GM19043 (cell line): ENCODE results near the gene LAMP1.
"Not testable (repeated sequence)": the region's sequence is repeated elsewhere in the genome, so short reads cannot be mapped to it uniquely, and the experiment has no call there.

Source experiments
- ATAC-seq: cut with Tn5 transposase; IDR thresholded peaks from one replicate; pipeline ENCODE4 v1.9.1; 2021; ENCODE audit warnings: low read depth; ENCODE audit not compliant: unreplicated experiment

LAMP1 gene

DNA sequence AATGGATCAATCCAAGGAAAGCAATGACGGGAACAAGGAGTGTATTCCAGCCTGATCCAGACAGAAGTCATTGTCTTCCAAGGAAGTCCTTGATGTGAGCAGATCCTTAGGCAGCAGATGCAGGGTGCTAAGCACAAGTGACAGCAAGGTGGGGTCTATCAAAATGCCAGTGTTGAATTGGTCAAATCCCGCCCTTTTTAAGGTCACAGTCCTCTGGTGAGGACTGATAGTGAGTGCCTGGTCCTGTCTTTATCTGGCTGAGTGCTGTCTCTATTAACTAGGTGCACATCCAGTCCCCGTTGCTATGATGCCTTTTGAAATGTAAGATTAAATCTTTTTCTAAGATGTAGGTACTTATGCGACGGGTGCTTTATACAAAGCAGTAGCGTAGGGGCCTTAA is 1.3 kb upstream of the LAMP1 start:
- ATAC-seq: no peak

DNA sequence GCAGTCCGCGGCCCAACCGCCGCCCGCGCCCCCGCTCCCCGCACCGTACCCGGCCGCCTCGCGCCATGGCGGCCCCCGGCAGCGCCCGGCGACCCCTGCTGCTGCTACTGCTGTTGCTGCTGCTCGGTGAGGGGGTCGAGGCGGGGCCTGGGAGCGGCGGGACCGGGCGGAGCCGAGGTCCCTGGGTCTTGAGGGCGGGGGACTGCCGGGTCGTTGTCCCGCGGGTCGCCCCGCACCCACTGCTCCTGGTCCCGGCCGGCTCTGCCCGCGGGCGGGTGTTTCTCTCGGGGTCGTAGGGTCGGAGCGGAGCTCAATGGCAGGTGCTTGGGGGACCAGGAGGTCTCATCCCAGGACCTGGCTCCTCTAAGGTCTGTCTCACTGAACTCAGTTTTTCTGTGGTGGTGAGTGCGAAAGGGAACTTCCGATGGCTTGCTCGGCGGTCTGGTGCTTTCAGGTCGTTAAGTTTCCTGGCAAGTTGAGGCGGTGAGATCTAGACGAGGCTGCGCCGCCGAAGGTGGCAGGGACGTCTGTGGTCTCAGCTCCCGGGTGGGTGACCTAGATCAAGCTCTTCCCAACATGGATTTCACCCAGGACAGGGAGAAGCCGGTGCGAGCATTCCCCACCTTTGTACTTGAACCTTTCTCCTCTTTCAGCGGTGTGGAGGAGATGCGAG is 467 bp downstream of the LAMP1 start:
- peak; percentile 14 for ATAC-seq

DNA sequence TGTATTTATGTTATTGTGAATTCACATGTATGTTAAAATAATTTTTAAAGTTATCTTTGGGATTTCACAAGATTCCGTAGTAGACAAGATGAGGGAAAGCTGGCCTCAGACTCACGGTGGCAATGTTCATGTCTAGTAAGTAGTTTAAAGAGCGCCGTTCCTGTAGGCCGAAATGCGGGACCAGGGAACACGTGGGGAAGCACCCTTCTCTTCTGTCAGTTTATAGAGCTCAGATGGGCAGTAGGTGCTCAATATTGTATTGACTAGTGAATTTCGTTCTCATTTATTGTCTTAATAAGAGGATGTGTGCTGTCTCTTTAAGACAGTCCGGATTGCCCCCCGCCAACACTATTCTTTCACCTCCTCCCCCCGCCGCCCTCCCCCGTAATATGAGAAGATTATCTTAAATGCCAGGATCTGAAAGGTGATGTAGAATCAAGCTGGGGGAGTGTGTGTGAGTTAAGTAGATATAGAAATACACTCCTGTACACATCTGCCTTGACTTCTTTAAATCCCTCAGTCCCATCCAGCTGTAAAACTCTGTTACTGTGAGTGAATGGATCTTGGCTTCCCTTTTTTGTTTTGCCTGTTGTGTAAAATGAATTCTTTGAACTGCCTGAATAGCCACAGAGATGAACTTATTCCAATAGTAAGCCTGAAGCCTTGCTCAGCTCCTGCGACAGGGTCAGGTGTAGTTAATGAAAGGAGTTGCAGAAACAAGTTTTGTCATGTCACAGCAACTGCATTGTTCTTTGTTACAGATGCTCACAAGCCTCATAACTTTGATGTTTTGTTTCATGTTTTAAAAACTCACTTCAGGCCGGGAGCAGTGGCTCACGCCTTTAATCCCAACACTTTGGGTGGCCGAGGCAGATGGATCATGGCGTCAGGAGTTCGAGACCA is 1.3 kb downstream of the LAMP1 start:
- ATAC-seq: no peak

DNA sequence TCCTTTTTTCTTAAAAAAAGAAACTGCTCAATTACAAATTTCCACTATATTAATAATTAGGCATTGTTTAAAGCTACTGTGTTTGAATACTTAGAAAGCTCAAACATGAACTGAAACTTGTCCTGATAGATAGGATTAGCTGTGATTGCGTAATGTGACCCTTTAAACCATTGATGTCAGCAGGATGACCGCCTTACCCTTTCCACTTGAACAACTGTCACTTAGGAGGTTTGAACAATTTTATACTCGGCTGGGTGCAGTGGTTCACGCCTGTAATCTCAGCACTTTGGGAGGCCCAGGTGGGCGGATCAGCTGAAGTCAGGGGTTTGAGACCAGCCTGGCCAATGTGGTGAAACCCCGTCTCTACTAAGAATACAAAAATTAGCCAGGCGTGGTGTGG is 2.9 kb downstream of the LAMP1 start:
- no peak for ATAC-seq

DNA sequence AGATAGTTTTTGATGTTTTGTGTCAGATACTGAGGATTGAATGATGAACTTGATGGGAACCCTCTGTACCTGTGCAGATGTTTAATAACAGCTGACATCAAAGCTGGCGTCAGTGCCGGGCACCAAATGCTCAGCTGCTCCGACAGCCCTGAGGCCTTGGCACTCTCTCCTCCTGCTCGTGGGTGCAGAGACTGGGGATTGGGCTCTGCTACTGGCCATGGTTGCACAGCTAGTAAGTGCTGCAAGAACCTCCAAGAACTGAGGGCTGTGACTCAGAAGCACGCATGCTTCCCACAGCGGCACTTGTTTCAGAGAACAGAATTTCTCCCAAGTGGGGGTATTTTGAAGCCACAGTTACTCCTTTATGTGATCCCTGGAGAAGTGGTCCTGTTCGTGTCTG is 5.9 kb downstream of the LAMP1 start:
- no peak for ATAC-seq

DNA sequence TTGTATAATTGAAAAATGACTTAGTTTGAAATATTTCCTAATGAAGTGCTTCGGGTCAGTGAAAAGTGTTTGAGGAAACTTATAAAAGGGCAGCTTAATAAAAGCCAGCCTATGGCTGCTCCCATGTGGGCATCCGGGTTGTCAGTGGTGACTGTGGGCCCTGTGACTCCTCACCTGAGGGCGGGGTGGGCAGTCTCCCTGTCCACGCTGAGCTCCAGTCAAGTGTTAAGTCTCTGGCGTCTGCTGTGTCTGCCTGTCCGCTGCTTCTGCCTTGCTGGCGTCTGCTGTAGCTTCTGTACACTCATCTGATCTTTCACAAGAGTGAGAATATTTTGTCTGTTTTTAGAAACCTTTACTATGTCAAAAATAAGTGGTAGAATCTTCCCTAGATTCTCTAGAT is 7.1 kb downstream of the LAMP1 start:
- no peak for ATAC-seq

DNA sequence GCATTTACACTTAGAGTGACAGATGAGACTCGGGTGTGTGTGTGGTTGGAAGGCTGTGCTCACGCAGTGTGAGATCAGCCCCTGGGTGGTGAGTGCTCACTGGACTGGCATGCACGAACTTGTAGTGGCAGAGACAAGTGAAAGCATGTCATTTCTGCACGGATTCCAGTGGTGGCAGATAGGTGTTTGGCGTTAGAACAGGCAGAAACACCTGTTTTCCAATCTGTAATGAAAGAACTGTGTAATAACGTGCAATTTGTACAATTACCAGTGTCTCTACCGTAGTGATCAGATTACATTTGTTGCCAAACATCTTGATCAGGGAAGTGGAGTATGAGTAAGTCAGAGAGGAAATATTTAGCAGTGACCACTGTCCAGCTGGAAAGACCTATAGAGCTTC is 8.2 kb downstream of the LAMP1 start:
- no peak for ATAC-seq

DNA sequence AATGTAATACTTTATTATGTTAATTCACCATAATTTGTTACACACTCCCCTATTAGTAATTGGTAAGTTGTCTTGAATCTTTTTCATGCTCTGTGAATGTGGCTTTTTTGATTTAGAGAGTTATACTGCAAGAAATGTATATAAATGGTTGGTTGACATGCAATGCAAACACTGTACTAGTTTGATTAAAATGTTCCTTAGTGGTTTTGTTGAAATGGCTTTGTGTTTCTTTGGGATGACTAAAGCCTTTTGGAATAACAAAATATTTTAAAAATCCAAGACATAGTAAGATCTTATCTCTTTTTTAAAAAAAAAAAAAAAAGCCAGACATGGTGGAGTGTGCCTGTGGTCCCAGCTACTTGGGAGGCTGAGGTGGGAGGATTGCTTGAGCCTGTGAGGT is 10.5 kb downstream of the LAMP1 start:
- ATAC-seq: no peak

DNA sequence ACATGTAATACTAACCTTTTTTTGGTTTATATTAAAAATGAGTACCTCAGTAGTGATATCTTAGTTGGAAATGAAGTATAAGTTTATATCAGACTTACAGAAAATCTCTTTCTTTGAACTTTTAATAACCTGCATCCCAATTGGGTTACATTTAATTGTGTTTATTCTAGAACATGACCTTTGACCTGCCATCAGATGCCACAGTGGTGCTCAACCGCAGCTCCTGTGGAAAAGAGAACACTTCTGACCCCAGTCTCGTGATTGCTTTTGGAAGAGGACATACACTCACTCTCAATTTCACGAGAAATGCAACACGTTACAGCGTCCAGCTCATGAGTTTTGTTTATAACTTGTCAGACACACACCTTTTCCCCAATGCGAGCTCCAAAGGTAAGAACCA is 12.4 kb downstream of the LAMP1 start:
- ATAC-seq: no peak

DNA sequence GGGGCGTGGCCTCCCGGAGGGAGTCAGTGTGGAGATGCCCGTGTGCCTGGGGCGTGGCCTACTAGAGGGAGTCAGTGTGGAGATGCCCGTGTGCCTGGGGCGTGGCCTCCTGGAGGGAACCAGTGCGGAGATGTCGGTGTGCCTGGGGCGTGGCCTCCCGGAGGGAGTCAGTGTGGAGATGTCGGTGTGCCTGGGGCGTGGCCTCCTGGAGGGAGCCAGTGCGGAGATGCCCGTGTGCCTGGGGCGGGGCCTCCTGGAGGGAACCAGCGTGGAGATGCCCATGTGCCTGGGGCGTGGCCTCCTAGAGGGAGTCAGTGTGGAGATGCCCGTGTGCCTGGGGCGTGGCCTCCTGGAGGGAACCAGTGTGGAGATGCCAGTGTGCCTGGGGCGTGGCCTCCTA is 17.1 kb downstream of the LAMP1 start:
- not testable (repeated sequence) for ATAC-seq

DNA sequence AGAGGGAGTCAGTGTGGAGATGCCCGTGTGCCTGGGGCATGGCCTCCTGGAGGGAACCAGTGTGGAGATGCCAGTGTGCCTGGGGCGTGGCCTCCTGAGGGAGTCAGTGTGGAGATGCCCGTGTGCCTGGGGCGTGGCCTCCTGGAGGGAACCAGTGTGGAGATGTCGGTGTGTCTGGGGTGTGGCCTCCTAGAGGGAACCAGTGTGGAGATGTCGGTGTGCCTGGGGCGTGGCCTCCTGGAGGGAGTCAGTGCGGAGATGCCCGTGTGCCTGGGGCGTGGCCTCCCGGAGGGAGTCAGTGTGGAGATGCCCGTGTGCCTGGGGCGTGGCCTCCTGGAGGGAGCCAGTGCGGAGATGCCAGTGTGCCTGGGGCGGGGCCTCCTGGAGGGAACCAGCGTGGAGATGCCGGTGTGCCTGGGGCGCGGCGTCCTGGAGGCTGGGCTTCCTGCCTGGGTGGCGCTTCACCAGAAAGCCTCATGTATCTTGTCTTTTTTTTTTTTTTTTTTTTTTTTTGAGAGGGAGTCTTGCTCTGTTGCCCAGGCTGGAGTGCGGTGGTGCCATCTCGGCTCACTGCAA is 17.9 kb downstream of the LAMP1 start:
- not testable (repeated sequence) for ATAC-seq

DNA sequence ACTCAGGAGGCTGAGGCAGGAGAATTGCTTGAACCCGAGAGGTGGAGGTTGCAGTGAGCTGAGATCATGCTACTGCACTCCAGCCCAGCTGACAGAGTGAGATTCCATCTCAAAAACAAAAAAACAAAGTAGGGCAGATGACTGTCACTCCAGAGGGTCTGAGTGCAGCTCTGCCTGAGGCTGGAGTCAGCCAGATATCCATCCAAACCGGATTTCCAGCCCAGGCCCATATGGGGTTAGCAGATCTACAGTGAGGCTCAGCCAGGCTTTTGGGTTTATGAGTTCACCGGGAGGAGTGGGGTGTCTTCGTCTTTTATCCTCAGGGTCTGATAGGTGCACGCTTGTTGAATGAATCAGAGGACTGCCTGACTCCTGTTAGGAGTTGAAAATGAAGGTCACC is 19.0 kb downstream of the LAMP1 start:
- ATAC-seq: no peak

DNA sequence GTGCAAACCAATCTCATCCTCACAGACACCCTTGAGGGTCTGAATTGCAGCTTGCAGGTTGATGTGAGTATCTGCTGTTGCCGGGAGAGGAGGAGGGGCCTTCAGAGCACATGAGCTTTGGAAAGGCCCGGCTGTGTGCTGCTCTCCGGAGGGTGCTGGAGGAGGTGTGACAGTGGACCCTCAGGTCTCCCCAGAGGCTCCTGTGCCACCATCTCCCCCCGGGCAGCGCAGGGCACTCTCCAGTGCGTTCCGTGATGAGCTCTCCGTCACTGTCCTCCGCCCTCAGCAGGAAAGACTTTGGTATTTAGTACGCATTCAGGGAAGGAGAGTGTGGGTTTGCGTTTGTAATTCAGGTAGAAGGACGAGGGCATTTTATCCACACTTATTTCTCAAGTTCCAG is 20.0 kb downstream of the LAMP1 start:
- ATAC-seq: no peak

DNA sequence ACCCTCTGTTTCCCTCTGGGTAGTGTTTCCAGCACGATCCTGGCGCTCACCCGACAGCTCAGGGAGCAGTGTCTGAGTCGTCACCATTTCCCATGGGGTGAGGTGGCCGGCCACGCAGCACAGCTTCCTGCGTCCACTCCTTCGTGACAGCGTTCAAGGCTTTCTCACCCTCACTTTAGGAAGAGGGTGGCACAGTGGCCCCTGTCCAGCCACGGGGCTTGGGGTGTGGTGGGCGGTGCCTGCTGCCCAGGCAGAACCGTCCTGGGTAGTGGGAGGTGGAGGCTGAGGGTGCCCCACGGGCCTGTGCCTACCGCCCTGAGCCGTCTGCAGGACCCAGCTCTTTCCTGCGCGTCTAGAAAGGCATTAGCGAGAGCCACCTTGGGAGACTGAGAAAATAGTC is 21.9 kb downstream of the LAMP1 start:
- no peak for ATAC-seq

DNA sequence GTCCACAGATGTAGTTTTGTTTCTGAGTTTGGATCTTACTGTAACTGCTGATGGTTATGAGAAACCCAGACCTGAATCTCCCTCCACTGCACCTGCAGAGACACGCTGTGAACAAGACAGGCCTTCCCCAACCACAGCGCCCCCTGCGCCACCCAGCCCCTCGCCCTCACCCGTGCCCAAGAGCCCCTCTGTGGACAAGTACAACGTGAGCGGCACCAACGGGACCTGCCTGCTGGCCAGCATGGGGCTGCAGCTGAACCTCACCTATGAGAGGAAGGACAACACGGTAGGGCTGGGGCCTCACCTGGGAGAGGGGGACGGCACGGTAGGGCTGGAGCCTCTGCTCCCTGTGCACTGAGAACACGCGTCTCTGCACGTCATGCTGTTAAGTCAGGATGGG is 22.3 kb downstream of the LAMP1 start:
- no peak for ATAC-seq

DNA sequence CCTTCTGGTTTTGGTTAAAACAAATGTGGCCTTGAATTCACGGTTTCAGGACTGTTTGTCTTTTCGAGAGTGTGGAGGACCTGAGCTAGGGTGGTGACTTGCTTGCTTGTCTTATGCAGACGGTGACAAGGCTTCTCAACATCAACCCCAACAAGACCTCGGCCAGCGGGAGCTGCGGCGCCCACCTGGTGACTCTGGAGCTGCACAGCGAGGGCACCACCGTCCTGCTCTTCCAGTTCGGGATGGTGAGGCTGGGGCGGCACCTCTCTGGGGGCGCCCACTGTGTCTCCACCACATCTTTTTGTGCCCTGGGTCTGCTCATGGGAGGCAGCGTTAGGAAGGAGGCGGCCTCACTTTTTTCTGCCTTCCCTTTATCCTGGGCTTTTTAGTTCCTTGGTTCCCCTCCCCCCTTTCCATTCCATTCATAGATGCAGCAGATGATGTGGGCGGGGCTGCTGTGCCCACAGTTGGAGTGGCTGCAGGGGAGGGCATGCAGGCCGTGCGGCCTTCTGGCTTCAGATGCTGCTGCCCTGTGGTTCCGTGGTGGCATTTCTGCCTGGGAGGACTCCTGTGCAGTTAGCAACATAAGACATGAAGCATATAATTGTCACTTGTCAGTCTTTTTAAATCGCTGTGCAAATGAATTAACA is 23.3 kb downstream of the LAMP1 start:
- no peak for ATAC-seq

DNA sequence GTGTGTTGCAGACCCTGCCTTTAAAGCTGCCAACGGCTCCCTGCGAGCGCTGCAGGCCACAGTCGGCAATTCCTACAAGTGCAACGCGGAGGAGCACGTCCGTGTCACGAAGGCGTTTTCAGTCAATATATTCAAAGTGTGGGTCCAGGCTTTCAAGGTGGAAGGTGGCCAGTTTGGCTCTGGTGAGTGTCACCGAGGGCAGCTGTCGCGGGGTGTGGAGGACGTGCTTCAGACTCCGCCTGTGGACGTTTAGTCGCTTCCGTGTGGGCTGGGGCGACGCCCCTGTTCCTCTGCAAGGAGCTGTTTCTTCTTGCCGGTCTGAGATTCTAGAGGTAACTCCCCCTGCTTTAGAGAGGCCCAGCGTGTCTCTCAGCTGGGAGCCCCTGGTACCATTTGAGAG is 24.5 kb downstream of the LAMP1 start:
- ATAC-seq: no peak

DNA sequence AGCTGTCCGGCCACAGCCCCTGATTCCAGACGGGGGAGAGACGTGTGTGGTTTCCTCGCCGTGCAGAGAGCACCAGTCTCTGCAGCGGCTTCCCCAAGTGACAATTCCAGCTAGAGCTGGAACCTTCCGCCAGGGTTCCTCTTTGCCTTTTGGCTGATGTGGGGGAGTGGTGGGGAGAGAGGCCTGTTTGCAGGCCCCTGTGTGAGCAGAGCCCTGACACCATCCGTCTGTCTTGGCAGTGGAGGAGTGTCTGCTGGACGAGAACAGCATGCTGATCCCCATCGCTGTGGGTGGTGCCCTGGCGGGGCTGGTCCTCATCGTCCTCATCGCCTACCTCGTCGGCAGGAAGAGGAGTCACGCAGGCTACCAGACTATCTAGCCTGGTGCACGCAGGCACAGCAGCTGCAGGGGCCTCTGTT is 25.0 kb downstream of the LAMP1 start:
- no peak for ATAC-seq

DNA sequence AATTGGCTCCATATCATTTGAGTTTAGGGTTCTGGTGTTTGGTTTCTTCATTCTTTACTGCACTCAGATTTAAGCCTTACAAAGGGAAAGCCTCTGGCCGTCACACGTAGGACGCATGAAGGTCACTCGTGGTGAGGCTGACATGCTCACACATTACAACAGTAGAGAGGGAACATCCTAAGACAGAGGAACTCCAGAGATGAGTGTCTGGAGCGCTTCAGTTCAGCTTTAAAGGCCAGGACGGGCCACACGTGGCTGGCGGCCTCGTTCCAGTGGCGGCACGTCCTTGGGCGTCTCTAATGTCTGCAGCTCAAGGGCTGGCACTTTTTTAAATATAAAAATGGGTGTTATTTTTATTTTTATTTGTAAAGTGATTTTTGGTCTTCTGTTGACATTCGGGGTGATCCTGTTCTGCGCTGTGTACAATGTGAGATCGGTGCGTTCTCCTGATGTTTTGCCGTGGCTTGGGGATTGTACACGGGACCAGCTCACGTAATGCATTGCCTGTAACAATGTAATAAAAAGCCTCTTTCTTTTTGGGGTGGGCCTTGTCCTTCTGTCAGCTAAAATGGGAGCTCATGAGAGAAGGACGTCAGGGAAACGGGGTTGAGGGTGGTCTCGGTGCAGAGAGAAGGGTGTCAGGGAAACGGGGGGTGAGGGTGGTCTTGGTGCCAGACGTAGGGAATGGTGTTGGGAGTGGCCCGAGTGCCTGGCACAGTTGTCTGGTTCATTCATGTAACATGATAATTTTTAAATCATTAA is 26.0 kb downstream of the LAMP1 start:
- no peak for ATAC-seq

DNA sequence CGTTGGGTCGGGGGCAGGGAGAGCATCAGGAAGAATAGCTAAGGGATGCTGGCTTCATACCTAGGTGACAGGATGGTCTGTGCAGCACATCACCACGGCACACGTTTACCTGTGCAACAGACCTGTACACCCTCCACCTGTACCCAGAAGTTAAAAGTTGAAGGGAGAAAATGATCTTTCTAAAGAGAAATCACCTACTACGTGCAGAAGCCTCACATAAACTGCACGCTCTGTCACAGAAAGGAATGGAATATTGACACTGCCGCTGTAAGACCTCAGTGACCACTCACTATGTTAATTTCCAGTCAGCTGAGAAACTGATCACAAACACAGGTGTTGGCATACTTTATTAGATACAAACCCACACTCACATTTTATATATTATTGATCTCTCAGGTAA is 26.8 kb downstream of the LAMP1 start:
- ATAC-seq: no peak

DNA sequence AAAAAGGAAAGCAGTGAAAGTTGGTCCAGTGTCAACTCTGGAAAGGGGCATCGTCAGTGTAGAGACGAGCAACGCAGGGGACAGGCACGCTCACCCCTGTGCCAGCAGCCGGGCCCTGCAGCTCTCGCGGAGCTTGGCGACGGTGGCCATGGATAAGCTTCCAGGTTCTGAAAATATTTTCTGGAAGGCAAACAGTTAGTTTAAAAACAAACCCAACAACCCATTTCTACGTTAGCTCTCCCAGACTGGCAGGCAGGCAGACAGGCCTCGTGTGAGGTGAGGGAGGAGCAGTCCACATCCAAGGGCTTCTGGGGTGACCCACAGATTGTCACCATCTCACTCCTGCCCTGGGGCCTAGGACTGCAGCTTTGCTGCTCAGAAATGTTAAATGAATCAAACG is 27.4 kb downstream of the LAMP1 start:
- ATAC-seq: no peak
